Measurements from ENCODE around the gene ZNF577.

DNA sequence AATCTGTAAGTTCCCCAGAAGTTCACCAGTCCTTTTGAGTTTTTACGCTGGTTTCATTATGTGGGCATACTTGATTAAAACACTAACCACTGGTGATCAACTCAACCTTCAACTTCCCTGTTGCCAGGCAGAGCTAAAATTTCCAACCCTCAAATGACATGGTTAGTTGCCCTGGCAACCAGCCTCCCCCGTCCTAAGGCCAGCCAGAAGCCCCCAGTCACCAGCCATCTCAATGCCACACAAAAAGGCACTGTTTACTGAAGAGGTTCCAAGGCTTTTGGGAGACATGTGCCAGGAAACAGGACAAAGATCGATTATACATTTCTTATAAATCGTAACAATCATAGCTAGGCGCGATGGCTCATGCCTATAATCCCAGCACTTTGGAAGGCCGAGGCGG lies 15.4 kb upstream of the ZNF577 start:
- TF ChIP-seq POLR2AphosphoS5 (IDR thresholded peaks at IDR 0.05), result no peak
- no peak for TF ChIP-seq CTCF (IDR thresholded peaks at IDR 0.05)

Data from gastroesophageal sphincter (tissue), 3 donors.